Esophagus squamous epithelium (tissue), 5 donors: ENCODE data around the gene IDS. TPM values are rescaled to one million over a fixed set of nuclear protein-coding genes. Genes with fewer than 3 reads are reported as not detected.
"Not testable (repeated sequence)": the region's sequence is repeated elsewhere in the genome, so short reads cannot be mapped to it uniquely, and the experiment has no call there.

Experiments
- DNase-seq: peaks from one replicate; lab custom pipeline; 2025; lab: John Stamatoyannopoulos, UW
- H3K27ac ChIP-seq, 4 donors: fragments of 200-600 bp; sonication (generic); one replicate each; pipeline ENCODE4 v1.5.1; 2016 to 2019; ENCODE audit warnings: mild to moderate bottlenecking in 1 of 4
- H3K27me3 ChIP-seq, 4 donors: fragments of 200-600 bp; sonication (generic); 1 replicate in 3 of 4; 2 replicates in 1 of 4; pipeline versions ENCODE4 v1.5.1 to v1.6.0; 2017 to 2021; ENCODE audit warnings: antibody characterized with exemption in 1 of 4
- H3K36me3 ChIP-seq, 3 donors: fragments of 200-600 bp; sonication (generic); one replicate each; pipeline ENCODE4 v1.5.1; 2016 to 2019
- H3K4me1 ChIP-seq, 3 donors: fragments of 200-600 bp; sonication (generic); one replicate each; pipeline ENCODE4 v1.5.1; 2017 to 2019
- H3K4me3 ChIP-seq, 4 donors: fragments of 200-600 bp; sonication (generic); 1 replicate in 3 of 4; 2 replicates in 1 of 4; pipeline ENCODE4 v1.5.1; 2016 to 2019; ENCODE audit warnings: mild to moderate bottlenecking in 2 of 4, moderate library complexity in 1 of 4
- H3K9me3 ChIP-seq, 3 donors: fragments of 200-600 bp; sonication (generic); one replicate each; pipeline ENCODE4 v1.5.1; 2016 to 2019
- POLR2A ChIP-seq, 4 donors: fragments of 450-650 bp; IDR thresholded peaks; one replicate each; pipeline ENCODE4 v1.6.1; 2017; ENCODE audit warnings: antibody characterized with exemption in 4 of 4, mild to moderate bottlenecking in 4 of 4, moderate library complexity in 3 of 4
- WGBS, 2 donors: methylation state at CpG; one replicate each; pipeline ENCODE4 v1.1.5; 2018; 5-methylcytosine and 5-hydroxymethylcytosine counted together
- intact Hi-C: fragments of 100-400 bp; cut with DNase I; formaldehyde crosslinking; loops from one replicate; pipeline ENCODE4 v1.15.0; 2022
- total RNA-seq, 4 donors: library from RNA; depleted of rRNA; stranded (reverse); fragments of >200 nt; gene quantifications; one replicate each; pipeline ENCODE4 v1.1.0, GENCODE V29; 2016
- TF ChIP-seq, protein P1 (sequence below), 6 experiments: fragments of 450-650 bp in 4 of 6; fragments of 200-600 bp in 2 of 6; sonication (generic) in 2 of 6; IDR thresholded peaks; one replicate each; pipeline ENCODE4 v1.5.1; 2016 to 2019; ENCODE audit warnings: antibody characterized with exemption in 6 of 6, mild to moderate bottlenecking in 4 of 6, moderate library complexity in 4 of 6
- donor health status: DM: yes; HTN: yes; CAD: no.

IDS gene, protein sequence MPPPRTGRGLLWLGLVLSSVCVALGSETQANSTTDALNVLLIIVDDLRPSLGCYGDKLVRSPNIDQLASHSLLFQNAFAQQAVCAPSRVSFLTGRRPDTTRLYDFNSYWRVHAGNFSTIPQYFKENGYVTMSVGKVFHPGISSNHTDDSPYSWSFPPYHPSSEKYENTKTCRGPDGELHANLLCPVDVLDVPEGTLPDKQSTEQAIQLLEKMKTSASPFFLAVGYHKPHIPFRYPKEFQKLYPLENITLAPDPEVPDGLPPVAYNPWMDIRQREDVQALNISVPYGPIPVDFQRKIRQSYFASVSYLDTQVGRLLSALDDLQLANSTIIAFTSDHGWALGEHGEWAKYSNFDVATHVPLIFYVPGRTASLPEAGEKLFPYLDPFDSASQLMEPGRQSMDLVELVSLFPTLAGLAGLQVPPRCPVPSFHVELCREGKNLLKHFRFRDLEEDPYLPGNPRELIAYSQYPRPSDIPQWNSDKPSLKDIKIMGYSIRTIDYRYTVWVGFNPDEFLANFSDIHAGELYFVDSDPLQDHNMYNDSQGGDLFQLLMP
- total RNA-seq = 10 to 100 TPM; 24.8 to 46.0 (median 30.4) TPM

DNA sequence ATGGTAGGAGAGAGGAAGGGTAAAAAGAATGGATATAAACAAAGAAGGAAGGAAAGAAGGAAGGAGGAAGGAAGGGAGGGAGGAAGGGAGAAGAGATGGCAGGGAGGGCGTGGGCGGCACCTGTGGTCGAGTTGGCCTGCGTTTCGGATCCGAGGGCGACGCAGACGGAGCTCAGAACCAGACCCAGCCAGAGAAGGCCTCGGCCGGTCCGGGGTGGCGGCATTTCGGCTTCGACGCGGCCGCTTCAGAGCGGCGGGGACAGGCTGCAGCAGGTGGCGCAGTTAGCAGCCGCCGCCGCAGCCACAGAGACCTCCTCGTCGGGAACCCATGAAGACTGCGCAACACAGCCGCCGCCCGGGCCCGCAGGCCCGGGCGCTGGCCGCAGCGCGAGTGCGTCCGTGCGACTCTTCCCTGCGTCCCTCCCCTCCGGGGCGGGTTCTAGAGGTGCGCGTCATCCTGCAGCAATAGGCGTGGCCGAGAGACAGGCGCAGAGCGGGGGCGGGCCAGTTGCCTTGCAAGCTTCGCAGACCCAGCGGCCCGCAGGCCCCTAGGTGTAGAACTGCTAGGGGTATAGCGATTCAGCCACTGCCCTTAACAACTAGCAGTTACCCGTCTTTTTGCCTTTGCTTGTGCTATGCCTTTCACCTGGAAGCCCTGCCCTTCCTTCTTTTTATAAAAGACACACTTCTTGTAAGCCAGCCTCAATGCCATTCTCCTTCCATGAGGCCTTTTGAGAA is at the start of gene IDS:
Gene IDS, minus strand, starts transcription at position 392 of the 737 bp plus-strand sequence. Its CDS starts 169 bp downstream, at position 223.
- peaks cover 0 to 32% (median 0%) of the 10 kb centered on the region in 3 donors for H3K4me1 ChIP-seq
- TF ChIP-seq POLR2A (IDR thresholded peaks at IDR 0.05) = peak in 3 of 4 donors; percentile 32 to 95 (median 94)
- TF ChIP-seq, protein P1, sequence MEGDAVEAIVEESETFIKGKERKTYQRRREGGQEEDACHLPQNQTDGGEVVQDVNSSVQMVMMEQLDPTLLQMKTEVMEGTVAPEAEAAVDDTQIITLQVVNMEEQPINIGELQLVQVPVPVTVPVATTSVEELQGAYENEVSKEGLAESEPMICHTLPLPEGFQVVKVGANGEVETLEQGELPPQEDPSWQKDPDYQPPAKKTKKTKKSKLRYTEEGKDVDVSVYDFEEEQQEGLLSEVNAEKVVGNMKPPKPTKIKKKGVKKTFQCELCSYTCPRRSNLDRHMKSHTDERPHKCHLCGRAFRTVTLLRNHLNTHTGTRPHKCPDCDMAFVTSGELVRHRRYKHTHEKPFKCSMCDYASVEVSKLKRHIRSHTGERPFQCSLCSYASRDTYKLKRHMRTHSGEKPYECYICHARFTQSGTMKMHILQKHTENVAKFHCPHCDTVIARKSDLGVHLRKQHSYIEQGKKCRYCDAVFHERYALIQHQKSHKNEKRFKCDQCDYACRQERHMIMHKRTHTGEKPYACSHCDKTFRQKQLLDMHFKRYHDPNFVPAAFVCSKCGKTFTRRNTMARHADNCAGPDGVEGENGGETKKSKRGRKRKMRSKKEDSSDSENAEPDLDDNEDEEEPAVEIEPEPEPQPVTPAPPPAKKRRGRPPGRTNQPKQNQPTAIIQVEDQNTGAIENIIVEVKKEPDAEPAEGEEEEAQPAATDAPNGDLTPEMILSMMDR (IDR thresholded peaks at IDR 0.05) = no peak
- no peaks in the 10 kb centered on the region for H3K27me3 ChIP-seq
- peak within 1 kb of the TSS; percentile 88 to 93 (median 90) for H3K27ac ChIP-seq
- 1 to 37% methylated on average over 19 to 32 of the region's 54 CpGs for WGBS, 2 donors
- H3K9me3 ChIP-seq = no peaks in the 10 kb centered on the region
- DNase-seq = peak; percentile 30
- intact Hi-C loops = no loop called here
- H3K4me3 ChIP-seq = peak within 1 kb of the TSS; percentile 48 to 75 (median 60)
- peaks cover 0 to 26% (median 0%) of the 10 kb centered on the region in 3 donors for H3K36me3 ChIP-seq

DNA sequence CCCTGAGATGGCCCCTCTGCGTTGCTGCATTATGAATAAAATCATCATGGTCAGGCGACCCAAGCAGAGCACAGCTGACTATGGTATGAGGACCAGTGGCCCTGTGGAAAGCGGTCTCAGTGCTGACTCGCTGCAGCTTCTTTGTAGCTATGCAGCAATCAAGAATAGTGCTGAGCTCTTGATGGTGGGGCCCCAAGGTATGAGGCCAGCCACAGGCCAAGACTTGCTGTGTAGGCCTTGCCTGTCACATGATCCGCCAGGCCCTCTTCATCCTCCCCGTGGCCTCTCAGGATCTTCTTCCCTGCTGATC is 46.8 kb upstream of the IDS start:
- H3K9me3 ChIP-seq, H3K27ac ChIP-seq, H3K4me3 ChIP-seq, H3K4me1 ChIP-seq, H3K36me3 ChIP-seq, H3K27me3 ChIP-seq, DNase-seq, intact Hi-C loops: not testable (repeated sequence)
- WGBS, 2 donors = 100% methylated on average over 1 of the region's 6 CpGs; no CpG with 5 or more reads in 1 of the 2 donors

DNA sequence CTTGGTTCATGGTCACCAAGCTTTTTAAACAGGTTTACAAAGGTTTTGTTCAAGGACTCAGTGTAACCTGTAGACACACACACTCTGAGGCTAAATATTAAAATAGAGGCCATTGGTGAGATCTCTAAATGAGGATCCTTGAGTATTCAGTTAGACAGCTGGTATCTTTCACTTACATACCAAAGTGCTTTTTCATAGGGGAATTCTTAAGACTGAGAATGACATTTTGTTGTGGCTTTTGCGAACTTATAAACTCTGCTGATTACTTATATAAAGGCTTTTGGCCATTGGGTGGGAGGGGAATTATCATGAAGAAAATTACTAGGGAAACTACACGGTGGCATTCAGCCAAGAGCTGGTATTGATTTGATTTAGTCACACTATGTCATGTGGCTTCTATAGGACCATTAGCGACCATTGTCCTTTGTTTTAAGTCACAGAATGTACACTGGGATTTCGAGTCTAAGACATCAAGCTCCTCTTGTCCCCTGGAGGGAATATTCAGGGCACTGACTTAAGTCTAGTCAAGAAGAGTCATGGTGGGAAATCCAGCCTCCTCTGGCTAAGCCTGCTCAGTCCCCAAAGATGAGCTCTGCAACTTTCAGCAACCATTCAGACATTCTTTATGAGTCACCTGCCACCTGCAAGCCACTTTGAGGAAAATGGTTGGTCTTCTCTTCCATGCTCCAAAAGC is 46.3 kb upstream of the IDS start:
- DNase-seq, H3K9me3 ChIP-seq, H3K27me3 ChIP-seq, H3K27ac ChIP-seq, intact Hi-C loops, H3K4me1 ChIP-seq, H3K36me3 ChIP-seq, H3K4me3 ChIP-seq: not testable (repeated sequence)
- WGBS, 2 donors = no CpG with 5 or more reads among the region's 4 CpGs

DNA sequence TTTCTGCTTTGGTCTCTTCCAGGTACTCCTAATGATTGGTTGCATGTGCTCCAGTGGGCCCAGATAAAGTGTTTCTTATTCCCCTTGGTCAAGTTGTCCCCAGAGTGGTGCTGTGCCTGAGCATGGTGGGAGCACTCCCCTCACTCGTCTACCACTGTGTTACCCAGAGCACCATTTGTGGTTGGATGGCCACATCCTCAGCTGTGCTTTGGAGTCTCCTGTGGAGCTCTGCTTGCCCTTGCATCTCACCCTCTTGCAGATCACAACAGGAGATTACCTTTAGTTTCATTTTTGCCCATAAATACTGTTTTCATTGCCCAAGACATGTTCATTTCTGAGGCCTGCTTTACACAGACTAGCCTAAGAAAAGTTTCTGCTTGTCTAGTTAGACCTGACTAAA is 45.3 kb upstream of the IDS start:
- H3K36me3 ChIP-seq, H3K27me3 ChIP-seq, intact Hi-C loops, DNase-seq, H3K27ac ChIP-seq, H3K4me3 ChIP-seq, H3K4me1 ChIP-seq, H3K9me3 ChIP-seq: not testable (repeated sequence)
- 75 to 83% methylated on average over 1 of the region's 1 CpG for WGBS, 2 donors

DNA sequence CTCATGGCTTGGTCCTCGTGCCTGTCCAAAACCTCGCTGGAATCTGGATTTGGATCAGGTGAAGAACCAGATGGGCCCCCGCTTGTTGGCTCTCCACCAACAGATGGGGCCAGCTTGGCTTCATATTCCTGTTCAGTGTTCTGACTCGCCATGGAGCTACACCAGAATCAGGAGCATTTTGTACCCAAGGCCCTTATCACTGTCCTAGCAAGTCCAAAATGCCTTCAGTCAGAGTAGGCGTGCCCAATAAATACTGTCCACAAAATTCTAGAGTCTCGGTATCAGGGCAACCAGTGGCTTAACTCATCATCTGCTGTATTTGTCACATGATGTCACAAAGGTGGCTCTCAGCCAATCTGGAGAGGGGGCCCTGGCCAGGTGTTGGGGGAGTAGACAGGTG is 44.6 kb upstream of the IDS start, which contains the start of gene HSFX3:
Gene HSFX3, minus strand, starts transcription at position 224 of the 400 bp plus-strand sequence. Its CDS starts 72 bp downstream, at position 152.
- H3K36me3 ChIP-seq, H3K9me3 ChIP-seq, H3K4me1 ChIP-seq, H3K4me3 ChIP-seq, intact Hi-C loops, H3K27ac ChIP-seq, H3K27me3 ChIP-seq, DNase-seq: not testable (repeated sequence)
- no CpG with 5 or more reads among the region's 6 CpGs for WGBS, 2 donors

DNA sequence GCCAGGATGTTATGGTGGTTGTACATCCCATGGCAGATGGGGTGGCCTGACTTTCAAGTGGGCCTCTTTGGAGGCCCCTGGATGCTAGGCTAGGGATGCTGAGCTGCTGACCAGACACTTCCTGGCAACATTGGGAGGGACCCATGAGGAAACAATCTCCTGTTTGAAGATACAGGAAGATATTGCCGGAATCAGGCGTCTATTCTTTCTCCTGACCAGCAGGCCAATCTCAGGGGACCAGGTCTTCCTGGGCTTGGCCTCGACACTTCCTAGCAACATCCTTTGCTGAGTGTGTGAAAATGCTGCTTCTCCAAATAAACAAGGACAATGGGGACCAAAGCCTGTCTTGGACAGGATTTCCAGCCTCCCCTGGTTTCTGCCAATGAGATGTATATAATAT is 42.7 kb upstream of the IDS start:
- H3K9me3 ChIP-seq, H3K4me3 ChIP-seq, intact Hi-C loops, H3K4me1 ChIP-seq, H3K36me3 ChIP-seq, H3K27ac ChIP-seq, H3K27me3 ChIP-seq, DNase-seq: not testable (repeated sequence)
- WGBS, 2 donors = no CpG with 5 or more reads among the region's 3 CpGs

DNA sequence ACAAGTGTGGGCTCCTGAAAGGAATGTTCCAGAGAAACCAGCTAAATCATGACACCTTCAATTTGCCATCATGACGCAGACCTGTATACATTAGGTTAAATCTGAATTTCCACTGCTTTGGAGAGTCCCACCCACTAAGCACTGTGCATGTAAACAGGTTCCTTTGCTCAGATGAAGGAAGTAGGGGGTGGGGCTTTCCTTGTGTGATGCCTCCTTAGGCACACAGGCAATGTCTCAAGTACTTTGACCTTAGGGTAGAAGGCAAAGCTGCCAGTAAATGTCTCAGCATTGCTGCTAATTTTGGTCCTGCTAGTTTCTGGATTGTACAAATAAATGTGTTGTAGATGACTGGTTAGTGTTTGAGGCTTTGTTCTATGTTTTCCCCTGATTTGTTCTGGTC is 41.9 kb upstream of the IDS start:
- H3K27me3 ChIP-seq, H3K4me1 ChIP-seq, H3K27ac ChIP-seq, H3K9me3 ChIP-seq, intact Hi-C loops, DNase-seq, H3K36me3 ChIP-seq, H3K4me3 ChIP-seq: not testable (repeated sequence)
- WGBS, 2 donors = 80% methylated on average over 1 of the region's 1 CpG; no CpG with 5 or more reads in 1 of the 2 donors

DNA sequence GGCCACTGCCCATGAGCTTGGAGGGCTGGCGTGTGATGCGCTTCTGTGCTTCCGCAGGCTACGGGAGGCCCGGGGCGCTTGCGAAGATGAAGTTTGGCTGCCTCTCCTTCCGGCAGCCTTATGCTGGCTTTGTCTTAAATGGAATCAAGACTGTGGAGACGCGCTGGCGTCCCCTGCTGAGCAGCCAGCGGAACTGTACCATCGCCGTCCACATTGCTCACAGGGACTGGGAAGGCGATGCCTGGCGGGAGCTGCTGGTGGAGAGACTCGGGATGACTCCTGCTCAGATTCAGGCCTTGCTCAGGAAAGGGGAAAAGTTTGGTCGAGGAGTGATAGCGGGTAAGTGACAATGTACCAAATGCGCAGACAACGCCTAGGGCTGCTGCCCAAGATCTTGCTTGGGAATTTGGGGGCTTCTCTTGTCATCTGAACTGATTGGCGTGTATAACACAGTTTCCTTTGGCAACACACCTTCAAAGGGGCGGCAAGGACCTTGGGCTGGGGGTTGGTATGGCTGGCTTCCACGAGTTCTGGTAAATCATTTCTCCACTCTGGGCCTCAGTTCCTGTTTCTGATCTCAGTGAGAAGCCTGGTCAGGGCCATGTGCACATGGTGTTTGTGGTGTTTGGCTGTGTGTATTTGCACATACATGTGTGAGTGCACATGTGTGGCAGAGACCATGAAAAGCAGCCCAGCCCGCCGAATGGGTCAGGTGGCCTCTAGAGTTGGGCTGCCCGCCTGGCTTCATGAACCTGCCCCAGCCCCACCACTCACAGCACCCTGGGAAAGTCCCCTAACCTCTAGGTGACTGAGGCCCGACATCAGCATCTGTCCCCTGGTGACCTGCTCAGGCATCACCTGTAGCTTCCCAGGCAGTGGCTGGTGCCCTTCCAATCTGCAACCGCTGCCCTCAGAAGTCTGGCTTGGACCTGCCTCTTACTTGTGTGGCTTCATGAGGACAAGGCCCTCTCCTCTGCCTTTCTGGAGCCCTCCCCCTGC is 40.7 kb upstream of the IDS start:
- intact Hi-C loops, H3K4me3 ChIP-seq, DNase-seq, H3K36me3 ChIP-seq, H3K27me3 ChIP-seq, H3K27ac ChIP-seq, H3K4me1 ChIP-seq, H3K9me3 ChIP-seq: not testable (repeated sequence)
- WGBS, 2 donors = 60% methylated on average over 3 of the region's 29 CpGs; no CpG with 5 or more reads in 1 of the 2 donors
